ENCODE data around the gene EXOC6. TPM values are rescaled to one million over a fixed set of nuclear protein-coding genes. Genes with fewer than 3 reads are reported as not detected.

EXOC6 gene
- total and polyA plus RNA-seq, 2 of the 13 experiments (the other 11 are each of a cell fraction or from before 2014, with no cell fraction given) = 22.2 to 29.2 TPM

GRCh38 chr10:92829042-92829785 lies 19.1 kb upstream of the EXOC6 start:
- H3K79me2 ChIP-seq (ENCODE audit: insufficient read depth, low read length) = no peaks in the 10 kb centered on the region
- WGBS (ENCODE audit: low lambda C conversion rate) = 87% methylated on average over 10 of the region's 10 CpGs
- no peaks in the 10 kb centered on the region for H4K20me1 ChIP-seq (ENCODE audit: insufficient read depth, low read length)
- ATAC-seq (no peak), FAIRE-seq (no peak), DNase-seq (ENCODE audit: low spot score) (no peak)
- intact Hi-C loops (cut with micrococcal nuclease; ENCODE audit: unreplicated experiment) (no loop called here), in situ Hi-C loops (cut with HindIII; ENCODE audit: extremely low pct_ligation_motif_present, low pct_unique_long_range_greater_than_20kb) (no loop called here)
- no peak overlapping the region for H3K4me3 ChIP-seq (replicated peaks in 1 of 3; ENCODE audit: insufficient read depth in 1 of 3, low read depth in 2 of 3, low read length in 3 of 3)
- ChIA-PET POLR2A (no interaction called here), CTCF (ENCODE audit: low intra/inter-chr PET ratio, low total read pairs) (no interaction called here)
- H3K9me3 ChIP-seq (ENCODE audit: low read length) = no peaks in the 10 kb centered on the region
- no peak overlapping the region for H3K9ac ChIP-seq (ENCODE audit: insufficient read depth, low read depth, low read length)
- H3K27ac ChIP-seq (ENCODE audit: extremely low read length, insufficient read depth, low read length) = no peak overlapping the region
- no peak overlapping the region for H2AFZ ChIP-seq (ENCODE audit: low read length)
- no peak overlapping the region for H3K4me2 ChIP-seq (ENCODE audit: low read depth, low read length)
- BruUV-seq (replicated peaks) = no TSS peak
- TF ChIP-seq, protein P1, sequence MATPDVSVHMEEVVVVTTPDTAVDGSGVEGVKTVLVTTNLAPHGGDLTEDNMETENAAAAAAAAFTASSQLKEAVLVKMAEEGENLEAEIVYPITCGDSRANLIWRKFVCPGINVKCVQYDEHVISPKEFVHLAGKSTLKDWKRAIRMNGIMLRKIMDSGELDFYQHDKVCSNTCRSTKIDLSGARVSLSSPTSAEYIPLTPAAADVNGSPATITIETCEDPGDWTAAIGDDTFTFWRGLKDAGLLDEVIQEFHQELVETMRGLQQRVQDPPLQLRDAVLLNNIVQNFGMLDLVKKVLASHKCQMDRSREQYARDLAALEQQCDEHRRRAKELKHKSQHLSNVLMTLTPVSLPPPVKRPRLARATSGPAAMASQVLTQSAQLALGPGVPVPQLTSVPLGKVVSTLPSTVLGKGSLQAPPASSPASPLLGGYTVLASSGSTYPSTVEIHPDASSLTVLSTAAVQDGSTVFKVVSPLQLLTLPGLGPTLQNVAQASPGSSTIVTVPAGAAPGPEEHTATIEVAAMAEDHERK (CRISPR knock-in tag; IDR thresholded peaks at IDR 0.05; ENCODE audit: low read depth) = no peak
- TF ChIP-seq ZFP82 (CRISPR knock-in tag; IDR thresholded peaks at IDR 0.05; ENCODE audit: borderline replicate concordance) = no peak
- no peak for TF ChIP-seq RARG (CRISPR knock-in tag; IDR thresholded peaks at IDR 0.05; ENCODE audit: low read depth)
- no peak for TF ChIP-seq HHEX (CRISPR knock-in tag; IDR thresholded peaks at IDR 0.05)
- no peak for TF ChIP-seq ZSCAN20 (CRISPR knock-in tag; IDR thresholded peaks at IDR 0.05; ENCODE audit: borderline replicate concordance)
- TF ChIP-seq STAT6 (CRISPR knock-in tag; IDR thresholded peaks at IDR 0.05; ENCODE audit: borderline replicate concordance) = no peak
- TF ChIP-seq, protein P2, sequence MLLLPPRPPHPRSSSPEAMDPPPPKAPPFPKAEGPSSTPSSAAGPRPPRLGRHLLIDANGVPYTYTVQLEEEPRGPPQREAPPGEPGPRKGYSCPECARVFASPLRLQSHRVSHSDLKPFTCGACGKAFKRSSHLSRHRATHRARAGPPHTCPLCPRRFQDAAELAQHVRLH (CRISPR knock-in tag; IDR thresholded peaks at IDR 0.05; ENCODE audit: borderline replicate concordance, low read depth) = no peak
- no peak for TF ChIP-seq CEBPZ (IDR thresholded peaks at IDR 0.05; ENCODE audit: low read length)
- no peak for TF ChIP-seq ZNF329 (CRISPR knock-in tag; IDR thresholded peaks at IDR 0.05; ENCODE audit: low read depth)
- H3K27me3 ChIP-seq (ENCODE audit: control insufficient read depth in 1 of 2, insufficient read depth in 2 of 2, low read length in 2 of 2) = peaks cover 0 to 2% of the 10 kb centered on the region in 2 experiments; a peak in 2 of 5 replicates
- H3K36me3 ChIP-seq (replicated peaks in 1 of 2; ENCODE audit: control insufficient read depth in 1 of 2, insufficient read depth in 2 of 2, low read length in 2 of 2) = no peaks in the 10 kb centered on the region
- peaks cover 13% of the 10 kb centered on the region; the same call in 1 of the 2 replicates for H3K4me1 ChIP-seq (ENCODE audit: insufficient read depth, low read length)
